HCT116 (cell line): Measurements from ENCODE around the gene MYO7B. TPM values are rescaled to one million over a fixed set of nuclear protein-coding genes. Genes with fewer than 3 reads are reported as not detected.

Experiments
- ATAC-seq: fragments of 200-7000 bp; cut with Tn5 transposase; 2 replicates; pipeline ENCODE4 v1.9.1; 2020; ENCODE audit warnings: mild to moderate bottlenecking, moderate library complexity
- BruUV-seq: library from RNA; stranded (reverse); fragments of 400-500 nt; replicated peaks from 2 replicates; lab custom pipeline; 2021; lab: Mats Ljungman, UMichigan
- CTCF ChIA-PET: fragments of 300-600 bp; sonication (Branson Sonifier 250); formaldehyde crosslinking; loops from one replicate; lab custom pipeline; 2021; ENCODE audit warnings: antibody characterized with exemption; lab: Charles Lee
- POLR2A ChIA-PET: fragments of 300-600, 350-600 bp; sonication (Branson Sonifier 250); formaldehyde crosslinking; loops from one replicate; lab custom pipeline; 2021; ENCODE audit warnings: antibody characterized with exemption; lab: Charles Lee
- RAD21 ChIA-PET, 2 experiments: fragments of 300-600 bp; sonication (Branson Sonifier 250); formaldehyde crosslinking; loops; one replicate each; lab custom pipeline; 2023; ENCODE audit warnings: low total read pairs in 2 of 2; ENCODE audit not compliant: uncharacterized antibody in 2 of 2, unreplicated experiment in 2 of 2, low non-redundant PET in 1 of 2; lab: Charles Lee
- DNase-seq: peaks from one replicate; pipeline ENCODE4 v3.0.0-alpha.2; 2010; ENCODE audit warnings: low read depth, low spot score
- H2AFZ ChIP-seq: fragments of 200-600 bp; shearing (Covaris generic), sonication (generic); 2 replicates; pipeline ENCODE4 v1.6.1; 2017; ENCODE audit warnings: low read depth, mixed run types, mixed read lengths, antibody characterized with exemption, low read length; ENCODE audit not compliant: poor library complexity, severe bottlenecking
- H3K27ac ChIP-seq: 2 replicates; pipeline ENCODE4 v1.5.1; 2012; ENCODE audit warnings: low read depth, low read length
- H3K27me3 ChIP-seq: fragments of 200-600 bp; sonication (generic); 2 replicates; pipeline ENCODE4 v1.6.1; 2016; ENCODE audit warnings: mixed run types, low read length, mixed read lengths; ENCODE audit not compliant: insufficient read depth
- H3K36me3 ChIP-seq, 2 experiments: fragments of 200-500 bp in 1 of 2; fragments of 200-600 bp in 1 of 2; sonication (Bioruptor generic) in 1 of 2; sonication (generic) in 1 of 2; 2 replicates each; pipeline versions ENCODE4 v1.5.1 to v1.6.1; 2014 to 2016; ENCODE audit warnings: low read length in 2 of 2, inconsistent platforms in 1 of 2, mixed read lengths in 1 of 2, mixed run types in 1 of 2; ENCODE audit not compliant: insufficient read depth in 2 of 2, control insufficient read depth in 1 of 2
- H3K4me1 ChIP-seq, 2 experiments: fragments of 200-600 bp in 1 of 2; sonication (generic) in 1 of 2; 2 replicates each; pipeline versions ENCODE4 v1.5.1 to v1.6.1; 2012 to 2017; ENCODE audit warnings: low read length in 2 of 2, inconsistent platforms in 1 of 2, mild to moderate bottlenecking in 1 of 2, mixed read lengths in 1 of 2, mixed run types in 1 of 2, moderate library complexity in 1 of 2; ENCODE audit not compliant: insufficient read depth in 2 of 2, control insufficient read depth in 1 of 2
- H3K4me2 ChIP-seq: fragments of 200-600 bp; sonication (generic); 2 replicates; pipeline ENCODE4 v1.6.1; 2017; ENCODE audit warnings: mixed run types, low read length, mixed read lengths
- H3K4me3 ChIP-seq, 2 experiments: fragments of 200-600 bp in 1 of 2; sonication (generic) in 1 of 2; replicated peaks in 1 of 2; 2 replicates each; pipeline ENCODE4 v1.5.1; 2011 to 2016; ENCODE audit warnings: low read length in 2 of 2, control low read depth in 1 of 2, low read depth in 1 of 2, mild to moderate bottlenecking in 1 of 2, mixed read lengths in 1 of 2, mixed run types in 1 of 2
- H3K79me2 ChIP-seq: fragments of 200-600 bp; sonication (generic); 2 replicates; pipeline ENCODE4 v1.6.1; 2017; ENCODE audit warnings: mild to moderate bottlenecking, mixed run types, low read length, moderate library complexity, mixed read lengths; ENCODE audit not compliant: insufficient read depth
- H3K9ac ChIP-seq: fragments of 200-600 bp; sonication (generic); 2 replicates; pipeline ENCODE4 v1.6.1; 2016; ENCODE audit warnings: low read length, mixed read lengths
- H3K9me2 ChIP-seq: fragments of 200-600 bp; sonication (generic), shearing (Covaris generic); 2 replicates; pipeline ENCODE4 v1.6.1; 2017; ENCODE audit warnings: mixed run types, mild to moderate bottlenecking, moderate library complexity; ENCODE audit not compliant: insufficient read depth
- H3K9me3 ChIP-seq, 2 experiments: fragments of 200-500 bp in 1 of 2; fragments of 200-600 bp in 1 of 2; sonication (Bioruptor generic) in 1 of 2; sonication (generic) in 1 of 2; 2 replicates each; pipeline ENCODE4 v1.6.1; 2014 to 2017; ENCODE audit warnings: low read length in 2 of 2, mixed read lengths in 2 of 2, inconsistent platforms in 1 of 2, low read depth in 1 of 2, mild to moderate bottlenecking in 1 of 2, mixed run types in 1 of 2, moderate library complexity in 1 of 2; ENCODE audit not compliant: control insufficient read depth in 1 of 2, insufficient read depth in 1 of 2
- H4K20me1 ChIP-seq: fragments of 200-600 bp; sonication (generic), shearing (Covaris generic); 2 replicates; pipeline ENCODE4 v1.6.1; 2017; ENCODE audit warnings: mixed run types, mild to moderate bottlenecking, moderate library complexity; ENCODE audit not compliant: insufficient read depth
- CBX3 ChIP-seq: IDR thresholded peaks from 2 replicates; pipeline ENCODE4 v1.6.1; 2012; ENCODE audit warnings: low read depth
- CEBPB ChIP-seq: IDR thresholded peaks from 2 replicates; pipeline ENCODE4 v1.6.1; 2012; ENCODE audit warnings: low read depth
- EGR1 ChIP-seq: IDR thresholded peaks from 2 replicates; pipeline ENCODE4 v1.6.1; 2012; ENCODE audit warnings: low read depth
- ELF1 ChIP-seq: IDR thresholded peaks from 2 replicates; pipeline ENCODE4 v1.6.1; 2012; ENCODE audit warnings: low read depth, borderline replicate concordance
- EZH2 ChIP-seq: fragments of 200-600 bp; sonication (generic); IDR thresholded peaks from 2 replicates; pipeline ENCODE4 v1.6.1; 2017; ENCODE audit warnings: antibody characterized with exemption, mixed run types
- EZH2phosphoT487 ChIP-seq: fragments of 200-600 bp; IDR thresholded peaks from 2 replicates; pipeline ENCODE4 v1.6.1; 2018; ENCODE audit warnings: antibody characterized with exemption, borderline replicate concordance
- FOSL1 ChIP-seq: IDR thresholded peaks from 2 replicates; pipeline ENCODE4 v1.6.1; 2012; ENCODE audit warnings: low read depth
- JUND ChIP-seq: IDR thresholded peaks from 2 replicates; pipeline ENCODE4 v1.6.1; 2012
- POLR2A ChIP-seq: IDR thresholded peaks from 2 replicates; pipeline ENCODE4 v1.7.0; 2011; ENCODE audit warnings: borderline replicate concordance; ENCODE audit not compliant: insufficient read depth, insufficient read length; ENCODE audit errors: extremely low read depth
- RAD21 ChIP-seq: IDR thresholded peaks from 2 replicates; pipeline ENCODE4 v1.6.1; 2012; ENCODE audit warnings: low read depth, mild to moderate bottlenecking
- SIN3A ChIP-seq: IDR thresholded peaks from 2 replicates; pipeline ENCODE4 v1.6.1; 2012; ENCODE audit warnings: low read depth
- TCF7L2 ChIP-seq: IDR thresholded peaks from 2 replicates; pipeline ENCODE4 v1.7.0; 2011; ENCODE audit warnings: borderline replicate concordance, inconsistent platforms; ENCODE audit not compliant: insufficient read depth, insufficient read length; ENCODE audit errors: extremely low read depth
- ZFX ChIP-seq: fragments of 450-650 bp; IDR thresholded peaks from 2 replicates; pipeline ENCODE4 v1.6.1; 2017
- ZNF274 ChIP-seq: fragments of 200-500 bp; sonication (Bioruptor generic); IDR thresholded peaks from 2 replicates; pipeline ENCODE4 v1.6.1; 2014; ENCODE audit warnings: mild to moderate bottlenecking, low read depth, low read length, inconsistent platforms
- intact Hi-C: fragments of 100-400 bp; cut with micrococcal nuclease; formaldehyde crosslinking; loops from 2 replicates; pipeline ENCODE4 v1.10.0; 2022
- total RNA-seq: library from RNA; stranded (reverse); gene quantifications from one replicate; pipeline ENCODE4 v1.2.1, GENCODE V29; 2021; ENCODE audit not compliant: unreplicated experiment
- TF ChIP-seq, protein P1 (sequence below): IDR thresholded peaks from 2 replicates; pipeline ENCODE4 v1.6.1; 2012; ENCODE audit warnings: low read depth
- TF ChIP-seq, protein P2 (sequence below): IDR thresholded peaks from 2 replicates; pipeline ENCODE4 v1.6.1; 2011; ENCODE audit warnings: mild to moderate bottlenecking, low read length, moderate library complexity; ENCODE audit not compliant: insufficient replicate concordance; ENCODE audit errors: extremely low read depth
- TF ChIP-seq, protein P3 (sequence below): IDR thresholded peaks from 2 replicates; pipeline ENCODE4 v1.6.1; 2012
- TF ChIP-seq, protein P4 (sequence below): IDR thresholded peaks from 2 replicates; pipeline ENCODE4 v1.6.1; 2012

The MYO7B gene
- total RNA-seq, 1 experiment from 2014 or later = 0.07 TPM

DNA sequence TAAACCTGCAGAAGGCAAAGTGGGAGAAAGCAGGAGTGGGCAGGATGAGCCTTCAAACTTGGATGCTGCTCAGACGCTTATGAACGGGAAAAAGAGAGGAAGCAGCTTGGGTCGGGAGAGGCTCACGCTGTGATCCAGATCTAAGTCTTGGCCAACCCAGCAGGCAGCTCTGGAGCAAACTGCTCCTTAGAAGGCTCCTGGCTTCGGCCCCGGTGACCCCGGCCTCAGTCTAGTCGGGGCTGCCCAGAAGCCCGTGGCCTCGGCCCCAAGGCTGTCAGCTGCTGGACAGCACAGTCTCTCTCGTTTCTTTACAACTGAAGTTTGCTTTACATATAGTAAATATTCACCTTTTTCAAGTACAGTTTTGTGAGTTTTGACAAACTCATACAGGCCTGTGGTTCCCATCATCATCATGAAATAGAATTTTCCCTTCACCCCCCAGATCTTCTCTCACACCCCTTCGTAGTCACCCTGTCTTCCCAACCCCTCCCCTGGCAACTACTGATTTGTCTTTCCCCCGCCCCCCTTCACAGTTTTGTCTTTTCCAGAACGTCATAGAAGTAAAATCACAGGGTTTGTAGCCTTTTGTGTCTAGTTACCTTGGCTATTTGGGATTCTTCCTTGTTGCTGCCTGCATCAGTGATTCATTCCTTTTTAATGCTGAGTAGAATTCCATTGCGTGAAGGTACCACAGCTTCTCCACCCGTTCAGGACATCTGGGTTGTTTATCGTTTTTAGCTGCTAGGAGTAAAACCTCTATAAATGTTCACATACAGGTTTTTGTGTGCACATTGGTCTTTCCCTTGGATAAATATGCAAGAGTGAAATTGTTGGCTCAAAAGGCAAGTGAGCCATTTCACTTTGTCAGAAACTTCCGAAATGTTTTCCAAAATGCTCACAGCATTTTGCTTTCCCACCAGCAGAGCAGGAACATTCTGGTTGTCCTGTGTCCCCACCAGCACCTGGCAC, 35.1 kb downstream of the MYO7B start:
- H3K79me2 ChIP-seq = no peaks in the 10 kb centered on the region
- H2AFZ ChIP-seq = no peak overlapping the region
- H3K4me1 ChIP-seq = peaks cover 0 to 9% of the 10 kb centered on the region in 2 experiments; a peak in 2 of 4 replicates
- ChIA-PET RAD21 (no interaction called here), POLR2A (no interaction called here), CTCF (no interaction called here)
- intact Hi-C loops = no loop called here
- no peak overlapping the region for H3K9ac ChIP-seq
- TF ChIP-seq, protein P1, sequence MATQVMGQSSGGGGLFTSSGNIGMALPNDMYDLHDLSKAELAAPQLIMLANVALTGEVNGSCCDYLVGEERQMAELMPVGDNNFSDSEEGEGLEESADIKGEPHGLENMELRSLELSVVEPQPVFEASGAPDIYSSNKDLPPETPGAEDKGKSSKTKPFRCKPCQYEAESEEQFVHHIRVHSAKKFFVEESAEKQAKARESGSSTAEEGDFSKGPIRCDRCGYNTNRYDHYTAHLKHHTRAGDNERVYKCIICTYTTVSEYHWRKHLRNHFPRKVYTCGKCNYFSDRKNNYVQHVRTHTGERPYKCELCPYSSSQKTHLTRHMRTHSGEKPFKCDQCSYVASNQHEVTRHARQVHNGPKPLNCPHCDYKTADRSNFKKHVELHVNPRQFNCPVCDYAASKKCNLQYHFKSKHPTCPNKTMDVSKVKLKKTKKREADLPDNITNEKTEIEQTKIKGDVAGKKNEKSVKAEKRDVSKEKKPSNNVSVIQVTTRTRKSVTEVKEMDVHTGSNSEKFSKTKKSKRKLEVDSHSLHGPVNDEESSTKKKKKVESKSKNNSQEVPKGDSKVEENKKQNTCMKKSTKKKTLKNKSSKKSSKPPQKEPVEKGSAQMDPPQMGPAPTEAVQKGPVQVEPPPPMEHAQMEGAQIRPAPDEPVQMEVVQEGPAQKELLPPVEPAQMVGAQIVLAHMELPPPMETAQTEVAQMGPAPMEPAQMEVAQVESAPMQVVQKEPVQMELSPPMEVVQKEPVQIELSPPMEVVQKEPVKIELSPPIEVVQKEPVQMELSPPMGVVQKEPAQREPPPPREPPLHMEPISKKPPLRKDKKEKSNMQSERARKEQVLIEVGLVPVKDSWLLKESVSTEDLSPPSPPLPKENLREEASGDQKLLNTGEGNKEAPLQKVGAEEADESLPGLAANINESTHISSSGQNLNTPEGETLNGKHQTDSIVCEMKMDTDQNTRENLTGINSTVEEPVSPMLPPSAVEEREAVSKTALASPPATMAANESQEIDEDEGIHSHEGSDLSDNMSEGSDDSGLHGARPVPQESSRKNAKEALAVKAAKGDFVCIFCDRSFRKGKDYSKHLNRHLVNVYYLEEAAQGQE = no peak
- no peak for TF ChIP-seq POLR2A
- no peak for TF ChIP-seq EZH2phosphoT487
- TF ChIP-seq ELF1 = no peak
- TF ChIP-seq CEBPB = no peak
- TF ChIP-seq ZFX = no peak
- no peak for TF ChIP-seq EGR1
- TF ChIP-seq EZH2 = no peak
- no peak for TF ChIP-seq RAD21
- TF ChIP-seq, protein P2, sequence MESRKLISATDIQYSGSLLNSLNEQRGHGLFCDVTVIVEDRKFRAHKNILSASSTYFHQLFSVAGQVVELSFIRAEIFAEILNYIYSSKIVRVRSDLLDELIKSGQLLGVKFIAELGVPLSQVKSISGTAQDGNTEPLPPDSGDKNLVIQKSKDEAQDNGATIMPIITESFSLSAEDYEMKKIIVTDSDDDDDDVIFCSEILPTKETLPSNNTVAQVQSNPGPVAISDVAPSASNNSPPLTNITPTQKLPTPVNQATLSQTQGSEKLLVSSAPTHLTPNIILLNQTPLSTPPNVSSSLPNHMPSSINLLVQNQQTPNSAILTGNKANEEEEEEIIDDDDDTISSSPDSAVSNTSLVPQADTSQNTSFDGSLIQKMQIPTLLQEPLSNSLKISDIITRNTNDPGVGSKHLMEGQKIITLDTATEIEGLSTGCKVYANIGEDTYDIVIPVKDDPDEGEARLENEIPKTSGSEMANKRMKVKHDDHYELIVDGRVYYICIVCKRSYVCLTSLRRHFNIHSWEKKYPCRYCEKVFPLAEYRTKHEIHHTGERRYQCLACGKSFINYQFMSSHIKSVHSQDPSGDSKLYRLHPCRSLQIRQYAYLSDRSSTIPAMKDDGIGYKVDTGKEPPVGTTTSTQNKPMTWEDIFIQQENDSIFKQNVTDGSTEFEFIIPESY = no peak
- no peak for TF ChIP-seq SIN3A
- TF ChIP-seq TCF7L2 = no peak
- TF ChIP-seq JUND = no peak
- TF ChIP-seq, protein P3, sequence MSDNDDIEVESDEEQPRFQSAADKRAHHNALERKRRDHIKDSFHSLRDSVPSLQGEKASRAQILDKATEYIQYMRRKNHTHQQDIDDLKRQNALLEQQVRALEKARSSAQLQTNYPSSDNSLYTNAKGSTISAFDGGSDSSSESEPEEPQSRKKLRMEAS = no peak
- TF ChIP-seq, protein P4, sequence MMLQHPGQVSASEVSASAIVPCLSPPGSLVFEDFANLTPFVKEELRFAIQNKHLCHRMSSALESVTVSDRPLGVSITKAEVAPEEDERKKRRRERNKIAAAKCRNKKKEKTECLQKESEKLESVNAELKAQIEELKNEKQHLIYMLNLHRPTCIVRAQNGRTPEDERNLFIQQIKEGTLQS = no peak
- TF ChIP-seq ZNF274 = no peak
- no peak for TF ChIP-seq CBX3
- no peak for TF ChIP-seq FOSL1
- TF ChIP-seq, all 23 proteins: peak for 0
- Histone ChIP-seq H3K9me3 (no peaks in the 10 kb centered on the region), H3K4me3 (no peak overlapping the region), H3K27ac (no peak overlapping the region), H3K9me2 (no peaks in the 10 kb centered on the region), H3K27me3 (no peaks in the 10 kb centered on the region), H4K20me1 (no peaks in the 10 kb centered on the region), H3K4me2 (no peak overlapping the region), H3K36me3 (no peaks in the 10 kb centered on the region)
- BruUV-seq = no TSS peak
- no peak for ATAC-seq
- no peak for DNase-seq
